Dermis blood vessel endothelial cell (primary cell): ENCODE data around the gene PLCG2. TPM values are rescaled to one million over a fixed set of nuclear protein-coding genes. Genes with fewer than 3 reads are reported as not detected.
A peak's percentile ranks its signal among the peaks of the same experiment; 100 is the strongest.
"Not testable (repeated sequence)": the region's sequence is repeated elsewhere in the genome, so short reads cannot be mapped to it uniquely, and the experiment has no call there.

Source experiments
- DNase-seq: peaks from one replicate; pipeline ENCODE4 v3.0.0; 2010
- total RNA-seq: library from RNA; depleted of rRNA; stranded (reverse); fragments of >200 nt; gene quantifications from 2 replicates; pipeline ENCODE4 v1.2.3, GENCODE V29; 2014

PLCG2 gene
- total RNA-seq, 1 donor from 2014 or later, result 23.5 TPM

DNA sequence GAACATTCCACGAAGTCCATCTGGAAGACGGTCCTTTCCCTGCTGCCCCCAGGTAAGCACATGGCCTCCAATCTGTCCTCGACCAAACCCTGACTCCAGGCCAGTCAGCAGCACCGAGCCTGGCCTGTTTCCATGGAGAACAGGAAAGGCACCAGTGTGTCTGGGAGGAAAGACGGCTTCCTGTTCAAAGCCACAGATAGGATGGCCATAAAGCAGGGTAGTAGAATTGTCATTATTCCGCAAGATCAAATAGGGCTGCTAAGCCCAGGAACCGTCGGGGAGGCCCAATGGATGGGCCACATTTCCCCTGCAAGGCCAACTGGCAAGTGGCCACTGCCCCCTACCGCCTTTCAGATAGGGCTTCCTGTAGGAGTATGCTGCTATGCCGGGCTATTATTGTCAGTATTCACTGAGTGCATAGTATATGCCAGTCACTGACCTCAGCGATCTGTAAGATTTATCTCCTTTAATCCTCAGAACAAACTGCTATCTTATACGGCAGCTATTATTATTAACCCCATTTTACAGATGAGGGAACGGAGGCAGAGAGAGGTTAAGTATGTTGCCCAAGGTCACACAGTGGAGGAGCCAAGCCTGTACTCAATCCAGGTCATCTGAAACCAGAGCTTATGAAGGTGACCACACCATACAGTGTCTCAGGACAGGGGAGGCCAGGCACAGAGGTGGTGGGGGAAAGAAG is 23.0 kb upstream of the PLCG2 start:
- peak; percentile 81 for DNase-seq

DNA sequence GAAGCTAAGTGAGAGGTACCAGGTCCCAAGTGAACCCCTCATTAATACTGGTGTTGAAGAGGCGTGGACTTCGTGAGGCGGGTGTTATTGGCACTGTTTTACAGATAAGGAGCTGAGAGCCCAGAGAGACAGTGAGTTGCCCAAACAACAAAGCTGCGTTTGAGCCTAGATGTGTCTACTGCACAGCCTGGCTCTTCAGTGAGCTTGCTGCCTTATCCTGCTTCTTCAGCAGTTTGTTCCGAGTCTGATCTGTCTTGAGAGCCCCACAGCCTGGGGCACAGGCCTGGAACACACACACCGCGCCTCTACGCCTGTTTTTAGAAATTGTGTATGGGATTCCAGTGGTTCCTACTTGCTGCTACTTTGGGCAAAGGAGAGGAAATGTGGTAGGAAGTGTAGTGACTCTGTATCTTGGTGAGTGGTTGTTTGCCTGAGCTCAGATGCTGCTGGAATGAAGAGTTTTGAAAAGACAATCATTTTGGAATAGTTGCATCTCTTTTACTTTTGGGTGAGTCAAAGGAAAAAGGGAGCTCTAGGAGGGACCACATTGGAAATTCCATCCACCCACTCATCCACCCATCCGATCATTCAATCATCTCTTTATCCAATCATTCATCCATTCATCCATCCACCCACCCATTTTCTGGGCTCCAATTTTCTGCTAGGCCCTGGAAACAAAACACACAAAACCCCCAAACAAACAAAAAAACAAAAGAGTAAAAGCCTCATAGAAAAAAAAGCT is 22.3 kb upstream of the PLCG2 start:
- DNase-seq, result peak; percentile 17

DNA sequence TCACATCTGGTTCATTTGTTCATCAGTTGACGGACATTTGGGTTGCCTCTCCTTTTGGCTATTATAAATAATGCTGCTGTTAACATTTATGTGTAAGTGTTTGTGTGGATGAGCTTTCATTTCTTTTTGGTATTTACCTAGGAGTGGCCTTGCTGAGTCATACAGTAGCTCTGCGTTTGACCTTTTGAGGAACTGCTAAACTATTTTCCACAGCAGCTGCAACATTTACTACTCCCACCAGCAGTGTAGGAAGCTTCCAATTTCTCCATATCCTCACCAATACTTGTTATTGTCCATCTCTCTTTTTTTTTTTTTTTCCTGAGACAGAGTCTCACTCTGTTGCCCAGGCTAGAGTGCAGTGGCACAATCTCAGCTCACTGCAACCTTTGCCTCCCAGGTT is 20.7 kb upstream of the PLCG2 start:
- DNase-seq, result no peak

DNA sequence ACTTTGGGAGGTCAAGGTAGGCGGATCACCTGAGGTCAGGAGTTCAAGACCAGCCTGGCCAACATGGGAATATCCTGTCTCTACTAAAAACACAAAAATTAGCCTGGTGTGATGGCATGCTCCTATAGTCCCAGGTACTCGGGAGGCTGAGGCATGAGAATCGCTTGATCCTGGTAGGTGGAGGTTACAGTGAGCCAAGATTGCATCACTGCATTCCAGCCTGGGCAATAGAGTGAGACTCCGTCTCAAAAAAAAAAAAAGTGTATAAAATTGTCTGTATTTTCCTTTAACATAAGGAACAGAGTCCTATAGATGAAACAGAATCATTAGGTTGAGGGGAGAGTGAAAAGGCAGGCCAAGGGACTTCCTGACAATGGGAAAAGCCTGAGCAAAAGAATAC is 16.8 kb upstream of the PLCG2 start:
- DNase-seq, result not testable (repeated sequence)

DNA sequence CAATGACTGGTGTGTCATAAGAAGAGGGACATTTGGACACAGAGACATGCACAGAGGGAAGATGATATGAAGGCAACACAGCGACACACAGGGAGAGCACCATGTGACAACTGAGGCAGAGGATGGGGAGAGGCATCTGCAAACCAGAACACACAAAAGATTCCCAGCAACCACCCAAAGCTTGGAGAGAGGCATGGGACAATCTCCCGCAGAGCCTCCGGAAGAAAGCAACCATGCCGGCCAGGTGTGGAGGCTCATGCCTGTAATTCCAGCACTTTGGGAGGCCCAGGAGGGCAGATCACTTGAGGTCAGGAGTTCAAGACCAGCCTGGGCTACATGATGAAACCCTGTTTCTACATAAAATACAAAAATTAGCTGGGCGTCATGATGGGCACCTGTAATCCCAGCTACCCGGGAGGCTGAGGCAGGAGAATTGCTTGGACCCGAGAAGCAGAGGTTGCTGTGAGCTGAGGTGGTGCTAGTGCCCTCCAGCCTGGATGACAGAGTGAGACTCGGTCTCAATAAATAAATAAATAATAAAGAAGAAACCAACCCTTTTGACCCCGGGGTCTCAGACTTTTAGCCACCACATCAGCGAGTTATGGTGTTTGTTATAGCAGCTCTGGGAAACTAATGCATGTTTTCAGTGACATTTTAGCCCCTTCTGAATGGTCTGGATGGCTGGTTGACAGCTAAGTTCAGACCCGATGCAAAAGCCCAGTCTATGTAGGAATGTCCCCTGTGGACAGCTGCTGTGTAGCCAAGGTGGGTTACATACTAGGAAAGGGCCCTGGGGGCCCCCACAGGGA is 13.8 kb upstream of the PLCG2 start:
- no peak for DNase-seq

DNA sequence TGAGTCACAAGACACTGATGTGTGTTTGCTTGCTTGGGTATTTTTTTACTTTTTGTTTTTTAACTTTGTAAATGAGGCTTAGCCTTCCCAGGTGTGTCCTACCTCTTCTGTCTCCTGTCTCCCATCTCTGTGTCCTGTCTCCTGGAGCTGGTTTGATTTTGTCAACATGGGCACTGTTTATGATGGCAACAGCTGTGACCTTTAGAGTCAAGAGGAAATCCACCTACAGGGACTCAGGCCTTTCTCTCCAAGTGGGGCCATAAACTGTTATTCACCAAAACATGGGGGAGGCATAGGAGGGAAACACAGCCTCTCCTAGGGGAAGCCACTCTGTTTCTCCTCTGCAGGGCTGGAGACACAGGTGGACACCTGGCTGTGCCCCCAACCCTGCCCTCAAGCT is 13.1 kb upstream of the PLCG2 start:
- DNase-seq, result no peak

DNA sequence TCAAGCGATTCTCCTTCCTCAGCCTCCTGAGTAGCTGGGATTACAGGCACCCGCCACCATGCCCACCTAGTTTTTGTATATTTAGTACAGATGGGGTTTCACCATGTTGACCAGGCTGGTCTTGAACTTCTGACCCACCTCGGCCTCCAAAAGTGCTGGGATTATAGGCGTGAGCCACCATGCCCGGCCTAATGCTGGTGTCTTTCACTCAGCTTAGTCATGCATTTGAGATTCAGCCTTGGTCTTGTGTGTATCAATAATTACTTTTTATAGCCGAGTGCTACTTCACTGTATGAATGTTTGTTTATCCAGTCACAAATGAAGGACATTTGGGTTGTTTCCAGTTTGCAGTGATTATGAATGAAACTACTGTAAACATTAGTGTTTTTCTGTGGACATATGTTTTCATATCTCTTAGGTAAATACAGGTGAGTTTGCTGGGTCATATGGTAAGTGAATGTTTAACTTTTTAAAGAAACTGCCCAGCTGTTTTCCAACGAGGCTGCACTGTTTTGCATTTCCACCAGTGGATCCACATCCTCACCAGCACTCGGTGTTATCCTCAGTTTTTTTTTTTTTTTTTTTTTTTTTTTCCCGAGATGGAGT is 11.0 kb upstream of the PLCG2 start:
- DNase-seq, result no peak

DNA sequence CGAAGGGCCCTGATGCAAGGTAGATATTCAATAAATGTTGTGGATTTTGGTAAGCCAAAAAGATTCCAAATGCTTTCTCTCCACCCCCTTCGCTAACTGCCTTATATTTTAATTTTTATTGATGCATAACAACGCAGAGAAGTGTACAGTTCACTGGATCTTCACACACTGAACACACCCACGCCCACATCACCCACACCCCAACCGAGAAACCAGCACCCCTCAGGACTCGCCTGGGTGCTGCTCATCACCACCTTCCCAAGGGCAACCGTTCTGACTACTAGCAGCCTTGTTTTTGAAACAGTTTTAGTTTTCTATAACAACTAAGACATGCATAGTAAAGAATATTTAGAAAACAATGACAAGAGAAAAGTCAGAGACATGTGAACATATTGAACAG is 9.1 kb upstream of the PLCG2 start:
- DNase-seq, result no peak

DNA sequence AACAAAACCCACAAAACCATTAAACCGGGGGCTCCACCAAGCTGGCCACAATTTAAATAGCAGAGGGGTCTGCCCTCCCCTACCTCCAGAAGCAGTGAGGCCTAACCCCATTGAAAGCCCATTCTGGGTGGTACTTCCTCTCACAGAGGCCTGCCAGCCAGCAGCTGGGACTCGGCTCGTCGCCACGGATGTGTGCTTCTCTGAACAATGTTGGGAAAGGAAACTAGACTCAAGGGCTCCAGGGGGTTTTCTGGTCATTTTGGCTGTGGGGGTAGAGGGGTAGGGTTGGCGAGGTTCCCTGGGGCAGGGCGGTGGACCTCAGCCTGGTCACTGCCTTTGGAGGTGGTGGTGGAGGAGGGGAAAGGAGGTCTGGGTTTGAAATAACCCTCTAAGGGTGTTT is 4.7 kb upstream of the PLCG2 start:
- peak; percentile 69 for DNase-seq

DNA sequence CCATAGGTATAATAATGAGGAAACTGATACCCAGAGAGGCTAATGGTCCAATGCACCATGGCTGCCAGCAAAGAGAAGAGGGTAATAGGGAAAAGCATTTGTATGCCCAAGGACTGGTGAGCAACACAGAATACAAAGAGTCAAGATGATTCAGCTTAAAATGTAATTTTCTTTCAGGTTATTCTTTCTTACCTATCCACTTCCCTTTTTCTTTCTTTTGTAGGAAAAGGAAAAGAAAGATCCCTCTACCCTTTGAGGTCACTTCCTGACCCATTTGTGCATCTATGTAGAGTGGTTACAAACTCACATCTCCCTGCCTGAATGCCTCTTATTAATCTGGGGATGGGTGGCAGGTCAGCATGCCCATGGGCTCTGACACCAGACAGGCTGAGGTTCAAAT is 3.5 kb upstream of the PLCG2 start:
- no peak for DNase-seq

DNA sequence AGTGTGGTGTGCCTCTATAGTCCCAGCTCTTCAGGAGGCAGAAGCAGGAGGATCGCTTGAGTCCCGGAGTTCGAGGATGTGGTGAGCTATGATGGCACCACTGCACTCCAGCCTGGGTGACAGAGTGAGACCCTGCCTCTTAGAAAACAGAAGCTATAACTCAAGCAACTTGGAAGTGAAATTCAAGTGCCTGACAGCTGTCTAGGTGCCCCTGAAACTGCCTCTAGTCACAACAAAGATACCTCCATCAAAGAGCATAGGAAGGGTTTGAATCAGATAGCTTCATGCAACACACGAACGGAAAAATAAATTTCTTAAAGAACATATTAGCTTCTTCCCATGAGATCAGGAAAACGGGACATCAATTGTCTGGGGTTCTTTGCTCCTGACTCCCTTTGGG is 860 bp upstream of the PLCG2 start:
- no peak for DNase-seq

DNA sequence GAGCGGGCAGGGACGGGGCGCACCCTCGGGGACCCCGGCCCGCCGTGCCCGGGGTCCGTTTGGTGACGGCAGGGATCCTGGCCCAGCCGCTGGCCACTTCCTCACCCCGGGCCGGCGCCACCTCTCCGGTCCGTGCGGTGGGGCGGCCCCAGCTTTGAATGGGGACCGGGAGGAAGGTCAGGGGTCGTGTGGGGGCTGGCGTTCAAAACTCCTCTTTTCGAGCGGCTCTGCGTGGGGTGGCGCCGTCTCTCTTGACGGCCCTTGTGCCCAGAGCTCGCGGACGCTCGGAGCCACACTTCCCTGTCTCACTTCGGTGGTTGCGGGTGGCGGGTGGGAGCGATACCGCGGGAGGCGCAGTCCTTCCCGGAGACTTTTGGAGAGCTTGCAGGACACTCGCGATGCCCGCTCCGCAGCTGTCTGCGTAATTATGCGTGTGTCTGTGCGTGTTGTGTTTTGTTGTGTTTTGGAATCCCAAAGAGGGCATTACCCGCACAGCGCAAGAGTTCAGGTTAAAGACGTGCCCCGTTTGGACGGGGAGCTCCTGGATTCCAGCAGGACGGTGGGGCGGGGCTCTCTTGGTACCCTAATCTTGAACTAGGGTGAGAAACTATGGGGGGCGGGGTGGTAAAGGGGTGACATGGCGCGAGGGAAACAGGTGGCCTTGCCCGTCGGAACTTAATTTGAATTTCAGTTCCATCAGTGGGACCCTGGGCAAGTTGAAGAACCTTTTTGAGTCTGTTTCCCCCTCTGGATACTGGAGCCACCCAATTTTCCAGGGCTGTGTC is 637 bp downstream of the PLCG2 start:
- peak; percentile 46 for DNase-seq

DNA sequence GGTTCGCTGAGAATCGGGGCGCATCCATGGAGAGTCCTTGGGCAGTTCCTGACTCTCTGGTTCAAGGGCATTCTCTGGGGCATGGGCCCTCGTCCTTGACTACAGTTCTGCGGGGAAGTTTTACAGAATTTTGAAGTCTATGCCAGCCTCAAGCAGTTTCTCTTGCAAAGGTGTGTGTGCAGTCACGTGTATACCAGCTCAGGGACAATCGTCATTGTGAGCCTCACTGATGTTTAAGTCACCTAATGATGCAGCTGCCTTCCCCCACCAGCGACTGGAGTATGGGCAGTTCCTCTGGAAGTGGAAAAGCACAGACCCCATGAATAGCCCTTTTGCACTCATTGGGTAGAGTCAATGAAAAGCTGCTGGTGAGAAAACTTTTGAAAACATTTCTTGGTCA is 1.3 kb downstream of the PLCG2 start:
- DNase-seq, result no peak

DNA sequence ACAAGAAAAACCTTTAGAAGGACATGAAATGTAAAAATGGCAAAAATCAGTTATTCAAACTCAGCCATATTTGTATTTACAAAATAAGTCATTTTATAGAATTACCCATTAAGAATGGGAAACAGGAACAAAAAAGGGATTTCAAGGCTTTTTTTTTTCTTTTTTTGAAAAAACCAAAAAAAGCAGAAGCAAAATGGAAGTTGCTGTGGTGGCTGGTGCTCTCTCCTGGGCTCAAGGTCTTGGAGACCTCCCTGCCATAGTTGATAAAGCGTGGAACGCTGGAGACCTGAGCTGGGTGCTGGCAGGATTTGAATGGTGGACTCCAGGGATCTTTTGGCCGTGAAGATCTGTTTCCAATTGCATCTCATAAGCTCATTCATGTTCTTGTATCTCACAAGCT is 3.1 kb downstream of the PLCG2 start:
- no peak for DNase-seq

DNA sequence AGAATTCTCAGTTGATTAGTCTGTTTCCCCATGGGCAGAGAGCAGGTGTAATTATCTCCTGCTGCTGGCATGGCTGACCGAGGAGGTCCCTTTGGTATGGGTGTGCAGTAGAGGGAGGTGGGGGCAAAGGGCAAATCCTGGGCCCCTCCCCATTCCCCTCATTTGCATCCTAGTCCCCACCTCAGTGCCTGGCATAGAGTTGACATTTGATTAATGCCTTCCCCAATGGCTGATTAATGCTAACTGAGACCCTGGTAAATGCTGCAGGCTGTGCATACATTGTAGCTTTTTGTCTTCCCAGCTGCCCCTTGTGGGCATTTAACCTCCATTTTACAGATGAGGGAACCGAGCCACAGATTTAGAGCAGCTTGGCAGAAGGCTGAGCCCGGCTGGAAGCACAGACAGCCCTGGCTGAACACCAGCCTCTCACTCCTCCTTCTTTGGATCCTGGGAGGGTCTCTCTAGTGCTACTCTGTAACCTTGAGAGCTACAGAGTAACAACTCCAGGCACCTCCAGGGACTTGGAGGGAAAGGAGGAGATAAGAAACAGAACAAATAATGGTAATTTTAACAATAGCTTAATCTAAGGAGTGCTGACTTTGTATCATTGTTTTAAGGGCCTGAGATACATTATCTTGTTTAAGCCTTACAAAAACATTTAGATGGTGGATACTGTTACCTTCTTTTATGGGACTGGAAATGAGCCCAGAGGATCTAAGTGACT is 5.1 kb downstream of the PLCG2 start:
- no peak for DNase-seq

DNA sequence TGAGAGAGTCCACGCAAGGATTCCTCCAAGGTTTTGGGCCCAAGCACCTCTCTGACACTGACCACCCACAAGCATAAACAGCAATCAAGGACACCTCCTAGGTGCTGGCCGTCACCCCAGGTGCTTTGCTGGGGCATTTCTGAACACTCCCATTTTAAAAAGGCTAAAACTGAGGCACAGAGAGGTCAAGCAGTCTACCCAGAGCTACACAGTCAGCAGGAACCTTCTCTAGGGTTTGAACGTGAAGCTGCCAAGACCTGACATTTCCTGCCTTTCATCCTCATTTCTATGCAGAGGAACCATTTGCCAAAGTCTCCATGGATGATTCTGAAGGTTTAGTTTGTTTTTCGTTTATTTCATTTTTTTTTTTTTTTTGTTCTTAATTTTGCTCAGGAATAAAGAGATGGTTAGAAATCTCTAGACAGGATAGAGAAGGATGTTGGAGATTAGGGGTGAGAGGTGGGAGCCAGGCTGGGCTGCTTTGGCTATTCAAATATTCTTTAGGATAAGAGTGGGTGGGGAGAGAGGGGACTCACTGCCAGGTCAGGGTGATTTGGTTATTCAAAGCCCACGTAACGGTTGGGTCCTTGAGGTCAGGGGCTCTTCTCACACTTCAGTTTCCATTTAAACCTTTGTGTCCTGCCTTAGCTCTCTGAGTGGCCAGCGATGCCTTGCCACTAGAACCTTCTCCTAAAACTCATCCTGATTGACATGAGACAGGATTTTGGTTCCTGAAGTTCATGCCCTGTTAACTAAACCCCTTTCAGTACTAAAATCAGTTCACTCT is 6.2 kb downstream of the PLCG2 start:
- DNase-seq, result no peak

DNA sequence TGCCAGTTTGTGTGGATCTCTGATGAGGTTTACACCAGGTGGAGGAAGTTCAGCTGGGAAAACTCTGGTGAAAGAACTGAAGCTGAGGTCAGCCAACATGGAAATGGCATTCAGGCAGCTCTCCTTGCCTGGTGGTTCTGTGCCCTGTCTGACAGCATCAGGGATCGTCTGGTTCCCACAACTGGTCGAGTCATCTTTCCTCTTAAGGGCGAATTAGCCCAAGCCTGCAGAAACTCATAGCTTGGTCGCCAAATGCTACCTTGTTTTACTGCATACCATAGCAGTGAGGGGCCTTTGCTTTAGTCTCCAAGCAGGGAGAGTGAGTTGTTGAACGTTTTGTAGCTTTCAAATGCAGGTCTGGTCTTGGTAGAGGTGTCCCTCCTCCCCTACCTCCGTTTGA is 7.2 kb downstream of the PLCG2 start:
- DNase-seq, result peak; percentile 54

DNA sequence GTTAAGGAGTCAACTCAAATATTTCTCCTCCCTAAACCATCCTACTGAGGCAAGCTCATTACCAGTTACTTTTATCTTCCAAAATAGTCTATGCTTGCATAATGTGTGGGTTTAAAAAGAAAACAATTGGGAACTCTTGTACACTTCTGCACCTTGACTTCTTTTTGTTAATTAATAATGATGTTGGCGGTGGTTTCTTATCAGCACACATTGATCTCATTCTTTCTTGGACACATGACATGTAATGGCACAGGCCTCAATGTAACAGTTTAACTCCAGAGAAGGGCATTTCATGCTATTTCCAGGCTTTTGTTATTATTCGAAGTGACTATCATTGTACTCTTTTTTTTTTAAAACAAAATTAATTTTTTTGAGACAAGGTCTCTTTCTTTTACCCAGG is 7.8 kb downstream of the PLCG2 start:
- no peak for DNase-seq

DNA sequence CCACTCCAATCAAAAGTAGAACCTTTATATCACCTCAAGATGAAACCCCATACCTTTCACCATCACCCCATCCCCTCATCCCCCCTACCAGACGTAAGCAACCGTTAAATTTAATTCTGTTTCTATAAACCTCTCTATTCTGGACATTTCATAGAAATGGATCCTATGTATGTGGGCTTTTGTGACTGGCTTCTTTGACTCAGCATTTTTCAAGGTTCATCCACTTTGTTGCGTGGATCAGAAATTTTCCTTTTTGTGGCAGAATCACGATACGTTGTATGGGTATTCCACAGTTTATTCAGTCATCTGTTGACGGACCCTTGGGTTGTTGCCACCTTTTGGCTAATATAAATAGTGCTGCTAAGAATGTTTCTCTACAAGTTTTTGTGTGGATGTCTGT is 8.6 kb downstream of the PLCG2 start:
- no peak for DNase-seq

DNA sequence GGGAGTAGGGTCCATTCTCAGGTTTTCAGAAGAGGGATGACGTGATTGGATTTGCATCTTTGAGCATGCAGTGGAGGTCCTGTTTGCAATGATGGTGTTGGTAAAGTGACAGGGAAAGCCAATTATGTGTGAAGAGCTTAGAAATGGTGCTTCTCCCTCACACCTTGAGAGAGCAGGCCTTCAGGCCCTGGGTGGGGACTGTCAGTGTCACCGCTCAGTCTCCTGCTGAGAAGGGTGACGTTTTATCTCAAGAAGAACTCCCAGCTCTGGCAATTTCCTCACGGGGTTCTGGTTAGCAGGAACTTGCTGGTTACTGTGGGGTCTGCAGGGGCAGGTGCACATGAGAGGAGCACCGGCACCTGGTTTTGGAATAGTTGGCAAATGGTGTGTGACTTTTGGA is 11.2 kb downstream of the PLCG2 start:
- DNase-seq, result no peak
